Spleen (tissue), 11 donors: ENCODE results near the gene ERCC6. TPM values are rescaled to one million over a fixed set of nuclear protein-coding genes. Genes with fewer than 3 reads are reported as not detected.

Experiments used
- DNase-seq: peaks from one replicate; pipeline ENCODE4 v3.0.0-alpha.2; 2020
- H3K27ac ChIP-seq, 8 donors: fragments of 200-600 bp; sonication (generic) in 7 of 8; 1 replicate in 4 of 8; 2 replicates in 4 of 8; pipeline versions ENCODE4 v1.5.0 to v1.8.0; 2016 to 2021; ENCODE audit warnings: inconsistent platforms in 4 of 8, mild to moderate bottlenecking in 4 of 8, moderate library complexity in 1 of 8
- H3K27me3 ChIP-seq, 7 donors: fragments of 200-600 bp; sonication (generic) in 6 of 7; replicated peaks in 1 of 7; 1 replicate in 4 of 7; 2 replicates in 3 of 7; pipeline versions ENCODE4 v1.5.0 to v1.8.0; 2016 to 2021; ENCODE audit warnings: inconsistent platforms in 3 of 7, mild to moderate bottlenecking in 1 of 7
- H3K36me3 ChIP-seq, 6 donors: fragments of 200-600 bp; sonication (generic) in 5 of 6; 1 replicate in 4 of 6; 2 replicates in 2 of 6; pipeline versions ENCODE4 v1.5.0 to v1.8.0; 2016 to 2021; ENCODE audit warnings: inconsistent platforms in 2 of 6
- H3K4me1 ChIP-seq, 6 donors: fragments of 200-600 bp; sonication (generic) in 5 of 6; 1 replicate in 3 of 6; 2 replicates in 3 of 6; pipeline versions ENCODE4 v1.5.0 to v1.8.0; 2016 to 2021; ENCODE audit warnings: inconsistent platforms in 3 of 6
- H3K4me3 ChIP-seq, 8 donors: fragments of 200-600 bp; sonication (generic) in 7 of 8; 1 replicate in 4 of 8; 2 replicates in 4 of 8; pipeline versions ENCODE4 v1.5.0 to v1.8.0; 2016 to 2021; ENCODE audit warnings: inconsistent platforms in 4 of 8, mild to moderate bottlenecking in 4 of 8, moderate library complexity in 2 of 8
- H3K9me3 ChIP-seq, 8 donors: fragments of 200-600 bp; sonication (generic) in 7 of 8; 1 replicate in 4 of 8; 2 replicates in 4 of 8; pipeline versions ENCODE4 v1.5.0 to v1.8.0; 2016 to 2021; ENCODE audit warnings: inconsistent platforms in 4 of 8
- CTCF ChIP-seq, 11 experiments: fragments of 200-600 bp in 7 of 11; fragments of 450-650 bp in 4 of 11; sonication (generic) in 4 of 11; IDR thresholded peaks in 8 of 11; conservative IDR thresholded peaks in 3 of 11; 1 replicate in 7 of 11; 2 replicates in 4 of 11; pipeline versions ENCODE4 v1.4.0 to v1.8.0; 2016 to 2021; ENCODE audit warnings: antibody characterized with exemption in 11 of 11, inconsistent platforms in 4 of 11, mild to moderate bottlenecking in 1 of 11
- POLR2A ChIP-seq, 3 donors: fragments of 450-650 bp; IDR thresholded peaks; one replicate each; pipeline ENCODE4 v1.5.1; 2017; ENCODE audit warnings: antibody characterized with exemption in 3 of 3, mild to moderate bottlenecking in 1 of 3
- POLR2AphosphoS5 ChIP-seq, 3 donors: sonication (generic); formaldehyde crosslinking; IDR thresholded peaks; one replicate each; pipeline ENCODE4 v1.5.1; 2017; ENCODE audit warnings: antibody characterized with exemption in 3 of 3
- WGBS, 5 donors: extraction: QIAGEN DNeasy Blood & Tissue Kit in 3 of 5; methylation state at CpG; one replicate each; pipeline versions ENCODE4 v1.1.5 to v1.1.7; 2013 to 2018; 5-methylcytosine and 5-hydroxymethylcytosine counted together
- intact Hi-C: fragments of 100-400 bp; cut with DNase I; formaldehyde crosslinking; loops from one replicate; pipeline ENCODE4 v1.15.0; 2023; ENCODE audit warnings: low total_unique reads
- polyA plus RNA-seq, 3 donors: library from polyadenylated mRNA; stranded (reverse); fragments of 200-250 nt; gene quantifications; one replicate each; pipeline ENCODE4 v1.2.1, GENCODE V29; 2013
- total RNA-seq, 7 donors: library from RNA; depleted of rRNA in 3 of 7; stranded (reverse); fragments of >200 nt in 3 of 7; fragmentation: NEBNext Ultra II Directional in 4 of 7; extraction: Animal tissue kit (Norgen Biotek cat#: 25700) in 4 of 7; gene quantifications; one replicate each; pipeline versions ENCODE4 v1.1.0 to v1.2.1, GENCODE V29; 2016 to 2021
- donor health status: healthy with polysubstance abuse.
- donor health status: DM: no; HTN: no; CAD: no; lungs with moderate emphysema.
- donor health status: DM: no; HTN: no; CAD: no.
- donor health status: Bipolar disorder and iron deficiency.
- donor health status: healthy.
- donor health status: DM: no; HTN: no; CAD: no.
- donor health status: DM: yes; HTN: yes; CAD: no.

Gene ERCC6
- total and polyA plus RNA-seq, 10 donors = 2.7 to 32.7 (median 24.6) TPM

- peaks cover 0 to 5% (median 0%) of the 10 kb centered on the region in 8 donors for H3K9me3 ChIP-seq
- TF ChIP-seq POLR2AphosphoS5 (IDR thresholded peaks at IDR 0.05) (no peak), POLR2A (IDR thresholded peaks at IDR 0.05) (no peak), CTCF (IDR thresholded peaks at IDR 0.05 in 8 of 11, conservative IDR thresholded peaks at IDR 0.05 in 3 of 11) (no peak)
- intact Hi-C loops = no loop called here
- H3K27me3 ChIP-seq = peaks cover 0 to 8% (median 0%) of the 10 kb centered on the region in 7 donors
- no peak for DNase-seq
- H3K36me3 ChIP-seq = no peaks in the 10 kb centered on the region
- H3K4me1 ChIP-seq = no peaks in the 10 kb centered on the region
- no peak overlapping the region for H3K27ac ChIP-seq
- peak overlapping the region in 2 of 8 donors; percentile 10 to 34 for H3K4me3 ChIP-seq
- 65 to 79% (median 74%) methylated on average over 4 to 9 of the region's 9 CpGs for WGBS, 5 donors
Measured at GRCh38 chr10:49572594-49573114, 33.7 kb upstream of the ERCC6 start.

- WGBS, 5 donors = 45 to 64% (median 55%) methylated on average over 2 of the region's 2 CpGs
Measured at GRCh38 chr10:49571388-49571787, 32.5 kb upstream of the ERCC6 start.

GRCh38 chr10:49569031-49569631 lies 30.2 kb upstream of the ERCC6 start:
- intact Hi-C loops = no loop called here
- H3K9me3 ChIP-seq = peaks cover 0 to 13% (median 0%) of the 10 kb centered on the region in 8 donors
- no peak for TF ChIP-seq CTCF (IDR thresholded peaks at IDR 0.05 in 8 of 11, conservative IDR thresholded peaks at IDR 0.05 in 3 of 11)
- TF ChIP-seq POLR2A (IDR thresholded peaks at IDR 0.05) = no peak
- no peak for TF ChIP-seq POLR2AphosphoS5 (IDR thresholded peaks at IDR 0.05)
- no peaks in the 10 kb centered on the region for H3K36me3 ChIP-seq
- 53 to 77% (median 59%) methylated on average over 3 of the region's 3 CpGs for WGBS, 5 donors
- H3K27me3 ChIP-seq = peaks cover 0 to 18% (median 0%) of the 10 kb centered on the region in 7 donors
- no peaks in the 10 kb centered on the region for H3K4me1 ChIP-seq
- no peak for DNase-seq
- H3K27ac ChIP-seq = no peak overlapping the region
- no peak overlapping the region for H3K4me3 ChIP-seq

More at GRCh38 chr10:49571388-49571787, 32.5 kb upstream of the ERCC6 start:
- DNase-seq = no peak
- TF ChIP-seq POLR2AphosphoS5 (IDR thresholded peaks at IDR 0.05) (no peak), CTCF (IDR thresholded peaks at IDR 0.05 in 8 of 11, conservative IDR thresholded peaks at IDR 0.05 in 3 of 11) (no peak), POLR2A (IDR thresholded peaks at IDR 0.05) (no peak)
- Histone ChIP-seq H3K4me3 (no peak overlapping the region), H3K9me3 (peaks cover 0 to 13% (median 0%) of the 10 kb centered on the region in 8 donors), H3K36me3 (no peaks in the 10 kb centered on the region), H3K27me3 (peaks cover 0 to 8% (median 0%) of the 10 kb centered on the region in 7 donors), H3K27ac (no peak overlapping the region), H3K4me1 (no peaks in the 10 kb centered on the region)
- intact Hi-C loops = no loop called here

GRCh38 chr10:49568235-49568634 lies 29.3 kb upstream of the ERCC6 start:
- H3K36me3 ChIP-seq = no peaks in the 10 kb centered on the region
- WGBS, 5 donors = 36 to 72% (median 59%) methylated on average over 2 of the region's 2 CpGs
- no peak overlapping the region for H3K4me3 ChIP-seq
- peaks cover 0 to 13% (median 0%) of the 10 kb centered on the region in 8 donors for H3K9me3 ChIP-seq
- no peaks in the 10 kb centered on the region for H3K4me1 ChIP-seq
- peaks cover 0 to 23% (median 0%) of the 10 kb centered on the region in 7 donors for H3K27me3 ChIP-seq
- no peak for DNase-seq
- TF ChIP-seq POLR2AphosphoS5 (IDR thresholded peaks at IDR 0.05) (no peak), CTCF (IDR thresholded peaks at IDR 0.05 in 8 of 11, conservative IDR thresholded peaks at IDR 0.05 in 3 of 11) (no peak), POLR2A (IDR thresholded peaks at IDR 0.05) (no peak)
- H3K27ac ChIP-seq = no peak overlapping the region
- intact Hi-C loops = no loop called here
